Measurements from ENCODE around the gene LGALS3.

The LGALS3 gene

DNA sequence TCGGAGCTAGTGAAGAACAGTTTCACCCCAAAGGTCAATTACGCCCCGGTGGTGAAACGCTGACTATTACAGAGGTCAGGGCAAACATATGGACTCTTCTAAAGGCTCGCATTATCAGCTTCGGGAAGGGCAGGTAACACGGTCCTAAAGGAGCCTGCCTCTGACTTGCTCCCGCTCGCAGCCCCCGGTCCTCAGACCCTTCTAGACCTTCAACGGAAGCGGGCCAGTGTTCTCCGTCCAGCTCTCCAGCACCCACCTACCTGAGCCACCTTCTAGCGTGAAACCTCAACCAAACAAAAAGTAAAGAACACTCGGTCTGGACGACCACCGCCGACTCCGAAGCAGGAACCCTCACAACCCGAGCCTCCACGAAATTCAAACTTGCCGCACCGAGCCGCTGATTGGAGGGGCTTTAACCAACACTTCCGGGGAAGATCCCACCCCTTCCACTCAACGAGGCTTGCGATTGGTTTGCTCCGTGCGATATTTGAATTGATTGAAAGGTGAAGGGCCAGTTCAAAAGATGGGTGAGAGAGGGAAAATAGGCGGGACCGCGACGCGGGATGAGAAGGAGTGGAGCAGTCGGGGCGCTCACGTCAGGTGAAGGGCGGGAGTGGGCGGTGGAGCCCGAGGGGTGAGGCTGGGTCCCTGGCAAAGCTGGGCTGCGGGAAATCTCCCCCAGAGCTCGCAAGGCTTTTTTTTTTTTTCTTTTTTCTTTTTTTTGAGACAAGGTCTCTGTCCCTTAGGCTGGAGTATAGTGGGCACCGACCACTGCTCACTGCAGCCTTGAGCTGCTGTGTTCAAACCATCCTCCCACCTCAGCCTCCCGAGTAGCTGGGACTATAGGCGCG, 62.4 kb downstream of the LGALS3 start, which contains the start of gene DLGAP5:
Gene DLGAP5 (minus strand): TSS at position 383 of the 851 bp plus-strand sequence. CDS start 2,406 bp downstream, outside the sequence.
- DNase-seq: peak; percentile 83 to 84

DNA sequence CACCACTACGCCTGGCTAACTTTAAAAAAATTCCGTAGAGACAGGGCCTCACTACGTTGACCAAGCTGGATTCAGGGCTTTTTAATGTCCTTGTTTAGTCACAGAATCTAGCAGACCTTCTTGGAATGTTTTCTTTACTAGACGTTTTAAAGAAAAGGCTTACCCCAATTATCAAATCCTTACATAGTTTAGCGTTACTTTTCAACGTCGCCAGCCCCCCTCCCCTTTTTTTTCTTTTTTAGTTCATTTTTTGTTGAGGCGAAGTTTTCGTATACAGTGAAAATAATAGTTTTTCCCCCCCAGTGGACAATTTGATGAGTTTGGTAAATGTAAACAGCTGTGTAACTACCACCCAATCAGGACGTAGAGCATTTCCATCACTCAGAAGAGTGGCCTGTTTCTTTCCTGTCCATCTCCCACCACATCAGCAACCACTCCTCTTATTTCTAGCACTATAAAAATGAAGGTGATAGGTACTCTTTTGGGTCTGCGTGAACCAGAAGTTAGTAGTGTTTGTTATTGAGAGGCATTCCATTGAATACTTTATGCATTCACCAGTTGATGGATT, 63.1 kb downstream of the LGALS3 start:
- DNase-seq: no peak

GRCh38 chr14:55194656-55195355, 65.8 kb downstream of the LGALS3 start:
- DNase-seq: no peak
